H9 (cell line): ENCODE results near the gene USP4. TPM values are rescaled to one million over a fixed set of nuclear protein-coding genes. Genes with fewer than 3 reads are reported as not detected.

ENCODE experiments used
- DNase-seq: peaks from one replicate; pipeline ENCODE4 v3.0.0-alpha.2; 2017
- H2AFZ ChIP-seq: one replicate; pipeline ENCODE4 v1.6.1; 2013; ENCODE audit warnings: mild to moderate bottlenecking, low read length, control low read depth, moderate library complexity
- H2AK5ac ChIP-seq: 2 replicates; pipeline ENCODE4 v1.6.1; 2013; ENCODE audit warnings: low read length, control low read depth, mixed read lengths; ENCODE audit not compliant: insufficient read length
- H2BK120ac ChIP-seq: one replicate; pipeline ENCODE4 v1.6.1; 2013; ENCODE audit warnings: low read depth, mild to moderate bottlenecking, low read length, control low read depth, inconsistent platforms; ENCODE audit not compliant: poor library complexity, severe bottlenecking
- H2BK12ac ChIP-seq: 2 replicates; pipeline ENCODE4 v1.6.1; 2013; ENCODE audit warnings: low read length, control low read depth, mixed read lengths, low read depth; ENCODE audit not compliant: insufficient read length
- H2BK15ac ChIP-seq: 2 replicates; pipeline ENCODE4 v1.6.1; 2013; ENCODE audit warnings: low read depth, low read length, control low read depth
- H2BK20ac ChIP-seq: one replicate; pipeline ENCODE4 v1.6.1; 2013; ENCODE audit warnings: low read depth, mild to moderate bottlenecking, low read length, control low read depth, inconsistent platforms; ENCODE audit not compliant: poor library complexity, severe bottlenecking
- H2BK5ac ChIP-seq: 2 replicates; pipeline ENCODE4 v1.6.1; 2013; ENCODE audit warnings: low read length, control low read depth, mixed read lengths; ENCODE audit not compliant: insufficient read length
- H3K14ac ChIP-seq: 2 replicates; pipeline ENCODE4 v1.6.1; 2013; ENCODE audit warnings: low read length, control low read depth; ENCODE audit not compliant: insufficient read depth
- H3K18ac ChIP-seq: 2 replicates; pipeline ENCODE4 v1.6.1; 2013; ENCODE audit warnings: low read depth, mild to moderate bottlenecking, mixed read lengths, low read length, control low read depth; ENCODE audit not compliant: insufficient read length
- H3K23ac ChIP-seq: 2 replicates; pipeline ENCODE4 v1.6.1; 2013; ENCODE audit warnings: low read length, control low read depth, mixed read lengths, low read depth; ENCODE audit not compliant: insufficient read length
- H3K23me2 ChIP-seq: 2 replicates; pipeline ENCODE4 v1.6.1; 2013; ENCODE audit warnings: low read depth, mild to moderate bottlenecking, mixed read lengths, low read length, control low read depth; ENCODE audit not compliant: insufficient read length, poor library complexity, severe bottlenecking
- H3K27ac ChIP-seq: 2 replicates; pipeline ENCODE4 v1.5.1; 2013; ENCODE audit warnings: low read length, control low read depth, mixed read lengths, low read depth; ENCODE audit not compliant: insufficient read length
- H3K27me3 ChIP-seq: 2 replicates; pipeline ENCODE4 v1.6.1; 2013; ENCODE audit warnings: low read length, control low read depth, inconsistent platforms; ENCODE audit not compliant: insufficient read depth
- H3K4ac ChIP-seq: 2 replicates; pipeline ENCODE4 v1.6.1; 2013; ENCODE audit warnings: low read depth, mild to moderate bottlenecking, control low read depth, inconsistent platforms, low read length, moderate library complexity
- H3K4me1 ChIP-seq: 2 replicates; pipeline ENCODE4 v1.6.1; 2013; ENCODE audit warnings: low read length, control low read depth, inconsistent platforms; ENCODE audit not compliant: insufficient read depth
- H3K4me2 ChIP-seq: 2 replicates; pipeline ENCODE4 v1.6.1; 2013; ENCODE audit warnings: low read length, control low read depth, mixed read lengths; ENCODE audit not compliant: insufficient read length, insufficient read depth
- H3K56ac ChIP-seq: 2 replicates; pipeline ENCODE4 v1.6.1; 2013; ENCODE audit warnings: low read depth, mild to moderate bottlenecking, mixed read lengths, low read length, control low read depth; ENCODE audit not compliant: insufficient read length
- H3K79me1 ChIP-seq: 2 replicates; pipeline ENCODE4 v1.6.1; 2013; ENCODE audit warnings: low read depth, mild to moderate bottlenecking, moderate library complexity, low read length, control low read depth, inconsistent platforms; ENCODE audit not compliant: insufficient read depth, poor library complexity, severe bottlenecking
- H3K79me2 ChIP-seq: 2 replicates; pipeline ENCODE4 v1.6.1; 2013; ENCODE audit warnings: low read length, control low read depth, inconsistent platforms; ENCODE audit not compliant: insufficient read depth
- H3K9ac ChIP-seq: 2 replicates; pipeline ENCODE4 v1.6.1; 2013; ENCODE audit warnings: low read length, control low read depth, mixed read lengths; ENCODE audit not compliant: insufficient read length; ENCODE audit errors: extremely low read depth
- H3K9me3 ChIP-seq: one replicate; pipeline ENCODE4 v1.6.1; 2013; ENCODE audit warnings: low read depth, low read length, inconsistent platforms; ENCODE audit not compliant: control insufficient read depth
- H3T11ph ChIP-seq: one replicate; pipeline ENCODE4 v1.6.1; 2013; ENCODE audit warnings: mild to moderate bottlenecking, low read length, control low read depth, inconsistent platforms
- H4K20me1 ChIP-seq: one replicate; pipeline ENCODE4 v1.6.1; 2013; ENCODE audit not compliant: control insufficient read depth, insufficient read length, insufficient read depth
- H4K5ac ChIP-seq: 2 replicates; pipeline ENCODE4 v1.6.1; 2013; ENCODE audit warnings: low read depth, mild to moderate bottlenecking, mixed read lengths, low read length, control low read depth; ENCODE audit not compliant: insufficient read length
- H4K8ac ChIP-seq: replicated peaks from 2 replicates; pipeline ENCODE4 v1.6.1; 2013; ENCODE audit warnings: low read length, control low read depth, mixed read lengths, low read depth; ENCODE audit not compliant: insufficient read length
- H4K91ac ChIP-seq: 2 replicates; pipeline ENCODE4 v1.6.1; 2013; ENCODE audit warnings: low read depth, mild to moderate bottlenecking, moderate library complexity, mixed read lengths, low read length, control low read depth; ENCODE audit not compliant: insufficient read length
- H3K27ac Mint-ChIP-seq, 3 experiments: 2 replicates in 2 of 3; 3 replicates in 1 of 3; pipeline ENCODE4 v1.8.0; 2020 to 2021; ENCODE audit warnings: mixed read lengths in 3 of 3, mild to moderate bottlenecking in 1 of 3, moderate library complexity in 1 of 3
- H3K27me3 Mint-ChIP-seq: 2 replicates; pipeline ENCODE4 v1.8.0; 2021; ENCODE audit warnings: low read depth, mild to moderate bottlenecking, moderate library complexity, mixed read lengths
- H3K36me3 Mint-ChIP-seq, 3 experiments: 2 replicates in 2 of 3; 3 replicates in 1 of 3; pipeline ENCODE4 v1.8.0; 2020 to 2021; ENCODE audit warnings: low read depth in 3 of 3, mixed read lengths in 3 of 3; ENCODE audit not compliant: insufficient read depth in 1 of 3
- H3K4me1 Mint-ChIP-seq, 2 experiments: 2 replicates each; pipeline ENCODE4 v1.8.0; 2020; ENCODE audit warnings: mixed read lengths in 2 of 2
- H3K4me3 Mint-ChIP-seq, 2 experiments: 2 replicates in 1 of 2; 3 replicates in 1 of 2; pipeline ENCODE4 v1.8.0; 2020 to 2021; ENCODE audit warnings: mild to moderate bottlenecking in 2 of 2, mixed read lengths in 2 of 2, moderate library complexity in 1 of 2
- H3K9me3 Mint-ChIP-seq, 2 experiments: 2 replicates in 1 of 2; 3 replicates in 1 of 2; pipeline ENCODE4 v1.8.0; 2020; ENCODE audit warnings: mild to moderate bottlenecking in 2 of 2, mixed read lengths in 2 of 2, moderate library complexity in 1 of 2
- CTCF ChIP-seq: fragments of 200-600 bp; sonication (generic); conservative IDR thresholded peaks from 3 replicates; pipeline ENCODE4 v1.8.0; 2021; ENCODE audit warnings: antibody characterized with exemption, mild to moderate bottlenecking
- WGBS: extraction: QIAGEN DNeasy Blood & Tissue Kit; methylation state at CpG from one replicate; pipeline ENCODE4 v1.1.7; 2013; ENCODE audit warnings: missing lambda C conversion rate, low lambda C conversion rate, mixed read lengths; ENCODE audit not compliant: insufficient read length; ENCODE audit errors: extremely low coverage; 5-methylcytosine and 5-hydroxymethylcytosine counted together
- total RNA-seq: library from RNA; stranded (reverse); gene quantifications from 2 replicates; pipeline ENCODE4 v1.2.1, GENCODE V29; 2021

USP4 gene
- total RNA-seq, 1 experiment from 2014 or later: 36.1 TPM

GRCh38 chr3:49388289-49388820 lies 48.5 kb upstream of the USP4 start:
- H4K5ac ChIP-seq: no peak overlapping the region
- H3K27ac ChIP-seq: no peak overlapping the region
- H2BK5ac ChIP-seq: no peak overlapping the region
- no peak overlapping the region for H3T11ph ChIP-seq
- no peak overlapping the region for H3K56ac ChIP-seq
- no peaks in the 10 kb centered on the region for H3K27me3 Mint-ChIP-seq
- no peaks in the 10 kb centered on the region for H3K9me3 ChIP-seq
- no peaks in the 10 kb centered on the region for H3K4me1 ChIP-seq
- no peak overlapping the region for H4K8ac ChIP-seq
- WGBS: no CpG with 5 or more reads among the region's 1 CpG
- H3K23me2 ChIP-seq: no peaks in the 10 kb centered on the region
- H3K79me1 ChIP-seq: peaks cover 7% of the 10 kb centered on the region
- H2BK15ac ChIP-seq: no peak overlapping the region
- H2AFZ ChIP-seq: no peak overlapping the region
- H2BK120ac ChIP-seq: no peak overlapping the region
- H4K91ac ChIP-seq: no peak overlapping the region
- H3K18ac ChIP-seq: no peak overlapping the region
- H3K4me3 Mint-ChIP-seq: no peak overlapping the region
- no peak overlapping the region for H3K23ac ChIP-seq
- peaks cover 0 to 2% of the 10 kb centered on the region in 2 experiments; a peak in 2 of 4 replicates for H3K4me1 Mint-ChIP-seq
- no peak overlapping the region for H2BK20ac ChIP-seq
- DNase-seq: no peak
- H3K4ac ChIP-seq: no peak overlapping the region
- H2AK5ac ChIP-seq: no peak overlapping the region
- H3K79me2 ChIP-seq: peaks cover 42% of the 10 kb centered on the region; the same call in 1 of the 2 replicates
- no peak overlapping the region for H3K14ac ChIP-seq
- H3K9ac ChIP-seq: no peak overlapping the region
- no peaks in the 10 kb centered on the region for H3K27me3 ChIP-seq
- no peak for TF ChIP-seq CTCF
- no peak overlapping the region for H3K4me2 ChIP-seq
- no peak overlapping the region for H2BK12ac ChIP-seq
- peaks cover 4 to 15% (median 11%) of the 10 kb centered on the region in 3 experiments; a peak in 6 of 7 replicates for H3K36me3 Mint-ChIP-seq
- H3K9me3 Mint-ChIP-seq: no peaks in the 10 kb centered on the region; a peak in 1 of 5 replicates
- no peaks in the 10 kb centered on the region for H4K20me1 ChIP-seq
- peak overlapping the region in 1 of 3 experiments; percentile 65; a peak in 1 of 7 replicates for H3K27ac Mint-ChIP-seq
